Activated naive CD4-positive, alpha-beta T cell treated with anti-CD3 and anti-CD28 coated beads for 36 hours (primary cell): ENCODE measurements around the gene CYP4F22. TPM values are rescaled to one million over a fixed set of nuclear protein-coding genes. Genes with fewer than 3 reads are reported as not detected.
"Not testable (repeated sequence)": the region's sequence is repeated elsewhere in the genome, so short reads cannot be mapped to it uniquely, and the experiment has no call there.

Experiments
- CTCF ChIA-PET: fragments of 350-600 bp; sonication (Branson Sonifier 250); formaldehyde crosslinking; loops from one replicate; lab custom pipeline; 2021; ENCODE audit warnings: antibody characterized with exemption; lab: Charles Lee
- DNase-seq: peaks from one replicate; pipeline ENCODE4 v3.0.0-alpha.2; 2020
- H3K27ac Mint-ChIP-seq: one replicate; pipeline ENCODE4 v1.8.0; 2021; ENCODE audit warnings: mild to moderate bottlenecking, mixed read lengths
- H3K27me3 Mint-ChIP-seq: one replicate; pipeline ENCODE4 v1.8.0; 2021; ENCODE audit warnings: low read depth, mixed read lengths
- H3K36me3 Mint-ChIP-seq: one replicate; pipeline ENCODE4 v1.8.0; 2021; ENCODE audit warnings: low read depth, mixed read lengths
- H3K4me1 Mint-ChIP-seq: one replicate; pipeline ENCODE4 v1.8.0; 2021; ENCODE audit warnings: low read depth, mixed read lengths
- H3K4me3 Mint-ChIP-seq: one replicate; pipeline ENCODE4 v1.8.0; 2021; ENCODE audit warnings: mild to moderate bottlenecking, moderate library complexity, mixed read lengths
- H3K9me3 Mint-ChIP-seq: one replicate; pipeline ENCODE4 v1.8.0; 2021; ENCODE audit warnings: mixed read lengths
- intact Hi-C: fragments of 100-400 bp; cut with micrococcal nuclease; formaldehyde crosslinking; loops from one replicate; pipeline ENCODE4 v1.15.1; 2023
- total RNA-seq, 2 experiments: library from RNA; stranded (reverse); gene quantifications; one replicate each; pipeline ENCODE4 v1.2.3, GENCODE V29; 2021

CYP4F22 gene
- total RNA-seq, 2 experiments from 2014 or later, result 0.17 to 0.29 TPM

- CTCF ChIA-PET, result interaction anchor here (0.6 kb wide), 1 partner anchor 29 kb away, joined by 6 read pairs; no protein-coding TSS in a partner anchor
- H3K4me1 Mint-ChIP-seq, result peaks cover 17% of the 10 kb centered on the region
- H3K27me3 Mint-ChIP-seq, result no peaks in the 10 kb centered on the region
Measured at GRCh38 chr19:15501596-15501995, 6.7 kb upstream of the CYP4F22 start.

GRCh38 chr19:15502264-15502663 is 6.1 kb upstream of the CYP4F22 start:
- intact Hi-C loops, result no loop called here
- Mint-ChIP-seq H3K4me1 (peaks cover 17% of the 10 kb centered on the region), H3K36me3 (no peaks in the 10 kb centered on the region)

More at GRCh38 chr19:15501596-15501995, 6.7 kb upstream of the CYP4F22 start:
- no peak overlapping the region for H3K4me3 Mint-ChIP-seq
- no peaks in the 10 kb centered on the region for H3K9me3 Mint-ChIP-seq
- no peaks in the 10 kb centered on the region for H3K36me3 Mint-ChIP-seq
- intact Hi-C loops, result no loop called here
- no peak for DNase-seq
- no peak overlapping the region for H3K27ac Mint-ChIP-seq

GRCh38 chr19:15506074-15506571 is 2.2 kb upstream of the CYP4F22 start:
- Mint-ChIP-seq H3K4me3 (no peak overlapping the region), H3K4me1 (peaks cover 13% of the 10 kb centered on the region), H3K9me3 (no peaks in the 10 kb centered on the region), H3K27me3 (peaks cover 17% of the 10 kb centered on the region), H3K27ac (no peak overlapping the region), H3K36me3 (no peaks in the 10 kb centered on the region)
- intact Hi-C loops, result no loop called here
- CTCF ChIA-PET, result no interaction called here
- no peak for DNase-seq

More at GRCh38 chr19:15502264-15502663, 6.1 kb upstream of the CYP4F22 start:
- Mint-ChIP-seq H3K27me3 (peaks cover under 1% of the 10 kb centered on the region), H3K4me3 (no peak overlapping the region), H3K9me3 (no peaks in the 10 kb centered on the region), H3K27ac (no peak overlapping the region)
- no peak for DNase-seq
- CTCF ChIA-PET, result interaction anchor here (0.6 kb wide), 1 partner anchor 29 kb away, joined by 6 read pairs; no protein-coding TSS in a partner anchor

- no peak overlapping the region for H3K27ac Mint-ChIP-seq
- H3K4me1 Mint-ChIP-seq, result peaks cover 13% of the 10 kb centered on the region
- DNase-seq, result no peak
- peaks cover 17% of the 10 kb centered on the region for H3K27me3 Mint-ChIP-seq
- CTCF ChIA-PET, result no interaction called here
- intact Hi-C loops, result no loop called here
- H3K9me3 Mint-ChIP-seq, result no peaks in the 10 kb centered on the region
- no peaks in the 10 kb centered on the region for H3K36me3 Mint-ChIP-seq
- H3K4me3 Mint-ChIP-seq, result peak overlapping the region; percentile 69
Measured at GRCh38 chr19:15507068-15508034, 974 bp upstream of the CYP4F22 start.

- intact Hi-C loops, result no loop called here
- DNase-seq, result no peak
- Mint-ChIP-seq H3K4me3 (no peak overlapping the region), H3K27ac (no peak overlapping the region), H3K27me3 (peaks cover 17% of the 10 kb centered on the region), H3K4me1 (peaks cover 29% of the 10 kb centered on the region), H3K9me3 (peaks cover 8% of the 10 kb centered on the region), H3K36me3 (peaks cover 6% of the 10 kb centered on the region)
- CTCF ChIA-PET, result no interaction called here
Measured at GRCh38 chr19:15511671-15512424, 3.5 kb downstream of the CYP4F22 start.

GRCh38 chr19:15515227-15515625 is 6.9 kb downstream of the CYP4F22 start:
- CTCF ChIA-PET, result interaction anchor here (0.6 kb wide), 2 partner anchors 864 to 868 kb away, joined by 3 read pairs; no protein-coding TSS in a partner anchor
- not testable (repeated sequence) for H3K36me3 Mint-ChIP-seq, DNase-seq, H3K27me3 Mint-ChIP-seq
- intact Hi-C loops, result loop anchor here (2.0 kb wide), 2 partner anchors 18 to 48 kb away; no protein-coding TSS in a partner anchor
- Mint-ChIP-seq H3K27ac (peak overlapping the region; percentile 87), H3K4me1 (peaks cover 19% of the 10 kb centered on the region), H3K9me3 (peaks cover 12% of the 10 kb centered on the region), H3K4me3 (peak overlapping the region; percentile 34)

GRCh38 chr19:15516363-15516762 is 8.0 kb downstream of the CYP4F22 start:
- no peak overlapping the region for H3K27ac Mint-ChIP-seq
- CTCF ChIA-PET, result no interaction called here
- peaks cover 16% of the 10 kb centered on the region for H3K4me1 Mint-ChIP-seq
- peaks cover 12% of the 10 kb centered on the region for H3K9me3 Mint-ChIP-seq
- H3K27me3 Mint-ChIP-seq, result no peaks in the 10 kb centered on the region
- no peak overlapping the region for H3K4me3 Mint-ChIP-seq
- no peak for DNase-seq
- peaks cover 6% of the 10 kb centered on the region for H3K36me3 Mint-ChIP-seq
- intact Hi-C loops, result no loop called here

- CTCF ChIA-PET, result no interaction called here
- no peak overlapping the region for H3K27ac Mint-ChIP-seq
- H3K4me3 Mint-ChIP-seq, result no peak overlapping the region
- peaks cover 12% of the 10 kb centered on the region for H3K9me3 Mint-ChIP-seq
- peaks cover 16% of the 10 kb centered on the region for H3K4me1 Mint-ChIP-seq
- H3K36me3 Mint-ChIP-seq, result peaks cover 6% of the 10 kb centered on the region
- no peaks in the 10 kb centered on the region for H3K27me3 Mint-ChIP-seq
- intact Hi-C loops, result no loop called here
- DNase-seq, result no peak
Measured at GRCh38 chr19:15517778-15518177, 9.5 kb downstream of the CYP4F22 start.

GRCh38 chr19:15519433-15519976 is 11.2 kb downstream of the CYP4F22 start:
- H3K36me3 Mint-ChIP-seq, result peaks cover 6% of the 10 kb centered on the region
- H3K9me3 Mint-ChIP-seq, result peaks cover 12% of the 10 kb centered on the region
- CTCF ChIA-PET, result no interaction called here
- H3K27ac Mint-ChIP-seq, result no peak overlapping the region
- no peaks in the 10 kb centered on the region for H3K27me3 Mint-ChIP-seq
- peaks cover 15% of the 10 kb centered on the region for H3K4me1 Mint-ChIP-seq
- DNase-seq, result no peak
- H3K4me3 Mint-ChIP-seq, result no peak overlapping the region
- intact Hi-C loops, result no loop called here

- Mint-ChIP-seq H3K4me1 (peaks cover 7% of the 10 kb centered on the region), H3K36me3 (no peaks in the 10 kb centered on the region), H3K27me3 (no peaks in the 10 kb centered on the region), H3K9me3 (no peaks in the 10 kb centered on the region), H3K27ac (no peak overlapping the region), H3K4me3 (no peak overlapping the region)
- intact Hi-C loops, result no loop called here
- no peak for DNase-seq
- CTCF ChIA-PET, result interaction anchor here (0.8 kb wide), 1 partner anchor 105 kb away, joined by 3 read pairs; no protein-coding TSS in a partner anchor
Measured at GRCh38 chr19:15524781-15525180, 16.5 kb downstream of the CYP4F22 start.

- no peak for DNase-seq
- Mint-ChIP-seq H3K27me3 (no peaks in the 10 kb centered on the region), H3K4me1 (peaks cover 7% of the 10 kb centered on the region), H3K4me3 (no peak overlapping the region), H3K27ac (no peak overlapping the region), H3K36me3 (peaks cover under 1% of the 10 kb centered on the region), H3K9me3 (peaks cover under 1% of the 10 kb centered on the region)
- intact Hi-C loops, result no loop called here
- CTCF ChIA-PET, result interaction anchor here (0.6 kb wide), 2 partner anchors 317 to 420 kb away, joined by 3 read pairs; no protein-coding TSS in a partner anchor
Measured at GRCh38 chr19:15525291-15525690, 17.0 kb downstream of the CYP4F22 start.

- no peak overlapping the region for H3K27ac Mint-ChIP-seq
- H3K9me3 Mint-ChIP-seq, result peaks cover 5% of the 10 kb centered on the region
- peaks cover 7% of the 10 kb centered on the region for H3K4me1 Mint-ChIP-seq
- H3K36me3 Mint-ChIP-seq, result peaks cover 2% of the 10 kb centered on the region
- intact Hi-C loops, result no loop called here
- no peak for DNase-seq
- CTCF ChIA-PET, result no interaction called here
- H3K27me3 Mint-ChIP-seq, result no peaks in the 10 kb centered on the region
- no peak overlapping the region for H3K4me3 Mint-ChIP-seq
Measured at GRCh38 chr19:15526408-15526807, 18.1 kb downstream of the CYP4F22 start.
